ENCODE data around the gene CLIC1. TPM values are rescaled to one million over a fixed set of nuclear protein-coding genes. Genes with fewer than 3 reads are reported as not detected.

CLIC1 gene
- polyA plus RNA-seq, 1 donor (not counting 4 experiments of a cell fraction or from before 2014, with no cell fraction given): 832 TPM

- DNase-seq (ENCODE audit: low read depth, low spot score) (no peak), FAIRE-seq (no peak)
- Histone ChIP-seq H3K4me2 (ENCODE audit: control insufficient read depth, extremely low read depth, insufficient read depth, low read depth, low read length) (peak overlapping the region; percentile 98), H3K4me1 (ENCODE audit: control insufficient read depth, extremely low read depth, insufficient read depth, low read length) (peaks cover 9% of the 10 kb centered on the region), H3K27ac (ENCODE audit: control insufficient read depth, insufficient read depth, low read length) (peak overlapping the region; percentile 87), H2AFZ (ENCODE audit: control insufficient read depth, low read length) (peak overlapping the region; percentile 86), H3K36me3 (ENCODE audit: control insufficient read depth in 2 of 2, extremely low read depth in 1 of 2, insufficient read depth in 2 of 2, low read length in 2 of 2) (peaks cover 0 to under 1% of the 10 kb centered on the region in 2 experiments), H3K9me3 (ENCODE audit: control insufficient read depth, low read depth, low read length) (no peaks in the 10 kb centered on the region), H3K27me3 (ENCODE audit: control insufficient read depth, extremely low read depth, insufficient read depth, low read length) (no peaks in the 10 kb centered on the region), H3K9ac (ENCODE audit: control insufficient read depth, extremely low read depth, insufficient read depth, low read length) (peak overlapping the region; percentile 89), H3K9me1 (ENCODE audit: control insufficient read depth, extremely low read depth, insufficient read depth, low read length) (no peaks in the 10 kb centered on the region), H3K79me2 (ENCODE audit: control insufficient read depth, insufficient read depth, low read length) (peaks cover 19% of the 10 kb centered on the region), H4K20me1 (ENCODE audit: control insufficient read depth, extremely low read depth, insufficient read depth, low read length) (no peaks in the 10 kb centered on the region), H3K4me3 (ENCODE audit: control insufficient read depth in 2 of 3, extremely low read depth in 1 of 3, insufficient read depth in 2 of 3, low read depth in 1 of 3, low read length in 3 of 3) (peak overlapping the region; percentile 73 to 87 (median 86))
- TF ChIP-seq EZH2 (IDR thresholded peaks at IDR 0.05; ENCODE audit: low read length) (no peak), CTCF (optimal IDR thresholded peaks at IDR 0.05 in 1 of 3, IDR thresholded peaks at IDR 0.05 in 1 of 3, conservative IDR thresholded peaks at IDR 0.05 in 1 of 3; ENCODE audit: extremely low read depth in 1 of 3, insufficient read depth in 2 of 3, low read length in 3 of 3) (no peak)
- dilution Hi-C loops (cut with MboI; ENCODE audit: extremely low pct_ligation_motif_present, low sequenced_read_pairs): no loop called here
These were observed 34.5 kb downstream of the CLIC1 start for GRCh38 chr6:31701666-31702404.

- dilution Hi-C loops (cut with MboI; ENCODE audit: extremely low pct_ligation_motif_present, low sequenced_read_pairs): no loop called here
- Histone ChIP-seq H3K79me2 (ENCODE audit: control insufficient read depth, insufficient read depth, low read length) (peaks cover 19% of the 10 kb centered on the region), H3K4me2 (ENCODE audit: control insufficient read depth, extremely low read depth, insufficient read depth, low read depth, low read length) (no peak overlapping the region), H3K4me3 (ENCODE audit: control insufficient read depth in 2 of 3, extremely low read depth in 1 of 3, insufficient read depth in 2 of 3, low read depth in 1 of 3, low read length in 3 of 3) (no peak overlapping the region), H3K9me1 (ENCODE audit: control insufficient read depth, extremely low read depth, insufficient read depth, low read length) (no peaks in the 10 kb centered on the region), H3K9me3 (ENCODE audit: control insufficient read depth, low read depth, low read length) (no peaks in the 10 kb centered on the region), H3K27ac (ENCODE audit: control insufficient read depth, insufficient read depth, low read length) (no peak overlapping the region), H3K27me3 (ENCODE audit: control insufficient read depth, extremely low read depth, insufficient read depth, low read length) (no peaks in the 10 kb centered on the region), H3K9ac (ENCODE audit: control insufficient read depth, extremely low read depth, insufficient read depth, low read length) (no peak overlapping the region), H3K4me1 (ENCODE audit: control insufficient read depth, extremely low read depth, insufficient read depth, low read length) (peaks cover 9% of the 10 kb centered on the region), H3K36me3 (ENCODE audit: control insufficient read depth in 2 of 2, extremely low read depth in 1 of 2, insufficient read depth in 2 of 2, low read length in 2 of 2) (peaks cover 0 to 3% of the 10 kb centered on the region in 2 experiments), H4K20me1 (ENCODE audit: control insufficient read depth, extremely low read depth, insufficient read depth, low read length) (no peaks in the 10 kb centered on the region), H2AFZ (ENCODE audit: control insufficient read depth, low read length) (no peak overlapping the region)
- FAIRE-seq (no peak), DNase-seq (ENCODE audit: low read depth, low spot score) (no peak)
- TF ChIP-seq EZH2 (IDR thresholded peaks at IDR 0.05; ENCODE audit: low read length) (no peak), CTCF (optimal IDR thresholded peaks at IDR 0.05 in 1 of 3, IDR thresholded peaks at IDR 0.05 in 1 of 3, conservative IDR thresholded peaks at IDR 0.05 in 1 of 3; ENCODE audit: extremely low read depth in 1 of 3, insufficient read depth in 2 of 3, low read length in 3 of 3) (no peak)
These were observed 35.5 kb downstream of the CLIC1 start for GRCh38 chr6:31700740-31701401.

Measured in keratinocyte (primary cell).